RWPE2 (cell line): ENCODE measurements around the gene SSX4.
"Not testable (repeated sequence)": the region's sequence is repeated elsewhere in the genome, so short reads cannot be mapped to it uniquely, and the experiment has no call there.

Source experiments
- ATAC-seq: fragments of 200-7000 bp; cut with Tn5 transposase; 3 replicates; pipeline ENCODE4 v1.9.1; 2021; ENCODE audit warnings: low read depth
- DNase-seq: peaks from one replicate; pipeline ENCODE4 v3.0.0-alpha.2; 2020; ENCODE audit warnings: low spot score
- H3K27ac ChIP-seq: fragments of 450-650 bp; 2 replicates; pipeline ENCODE4 v1.5.1; 2017; ENCODE audit warnings: mild to moderate bottlenecking; ENCODE audit not compliant: poor library complexity, severe bottlenecking
- H3K27me3 ChIP-seq: fragments of 250-450 bp; sonication (Bioruptor Pico); 2 replicates; pipeline ENCODE4 v1.5.1; 2021; ENCODE audit warnings: mild to moderate bottlenecking, moderate library complexity; ENCODE audit not compliant: insufficient read depth, poor library complexity, severe bottlenecking
- H3K36me3 ChIP-seq: fragments of 250-450 bp; sonication (Bioruptor Pico); 2 replicates; pipeline ENCODE4 v1.5.1; 2020; ENCODE audit warnings: low read depth, mild to moderate bottlenecking, moderate library complexity
- H3K4me1 ChIP-seq: fragments of 250-450 bp; sonication (Bioruptor Pico); 2 replicates; pipeline ENCODE4 v1.5.1; 2021; ENCODE audit warnings: mild to moderate bottlenecking, moderate library complexity; ENCODE audit not compliant: insufficient read depth, poor library complexity, severe bottlenecking
- H3K4me3 ChIP-seq: fragments of 250-450 bp; sonication (Bioruptor Pico); 2 replicates; pipeline ENCODE4 v1.5.1; 2021; ENCODE audit warnings: mild to moderate bottlenecking, moderate library complexity; ENCODE audit not compliant: severe bottlenecking
- H3K9me3 ChIP-seq: fragments of 250-450 bp; sonication (Bioruptor Pico); 2 replicates; pipeline ENCODE4 v1.5.1; 2021; ENCODE audit warnings: mild to moderate bottlenecking, moderate library complexity; ENCODE audit not compliant: severe bottlenecking

SSX4 gene

GRCh38 chrX:48427027-48427716 lies 43.8 kb downstream of the SSX4 start:
- DNase-seq, H3K36me3 ChIP-seq, H3K27me3 ChIP-seq, H3K4me3 ChIP-seq, H3K9me3 ChIP-seq, H3K4me1 ChIP-seq, H3K27ac ChIP-seq: not testable (repeated sequence)
- peak; percentile 69 for ATAC-seq

- ATAC-seq, H3K4me1 ChIP-seq, DNase-seq, H3K4me3 ChIP-seq, H3K9me3 ChIP-seq, H3K27ac ChIP-seq, H3K36me3 ChIP-seq, H3K27me3 ChIP-seq: not testable (repeated sequence)
Observed at GRCh38 chrX:48429606-48430005, 46.3 kb downstream of the SSX4 start.

- not testable (repeated sequence) for H3K27me3 ChIP-seq, H3K36me3 ChIP-seq, H3K27ac ChIP-seq, DNase-seq, H3K4me1 ChIP-seq, ATAC-seq, H3K9me3 ChIP-seq, H3K4me3 ChIP-seq
Observed at GRCh38 chrX:48430166-48430565, 46.8 kb downstream of the SSX4 start.

- not testable (repeated sequence) for DNase-seq, H3K4me1 ChIP-seq, H3K9me3 ChIP-seq, H3K27me3 ChIP-seq, ATAC-seq, H3K36me3 ChIP-seq, H3K4me3 ChIP-seq, H3K27ac ChIP-seq
Observed at GRCh38 chrX:48433713-48434112, 50.4 kb downstream of the SSX4 start.
